IMR-90 (cell line): Measurements from ENCODE around the gene TDRD12.

Experiments used
- BHLHE40 ChIP-seq: fragments of 150-350 bp; IDR thresholded peaks from 2 replicates; pipeline ENCODE4 v1.6.1; 2016; ENCODE audit warnings: mild to moderate bottlenecking, low read depth, low read length
- CHD1 ChIP-seq: IDR thresholded peaks from 2 replicates; pipeline ENCODE4 v1.6.1; 2012; ENCODE audit warnings: low read depth, low read length, improper control_type of control experiment
- CTCF ChIP-seq: conservative IDR thresholded peaks from 2 replicates; pipeline ENCODE4 v1.5.1; 2012; ENCODE audit warnings: mild to moderate bottlenecking, low read depth, low read length, improper control_type of control experiment
- ELK1 ChIP-seq: fragments of 150-350 bp; IDR thresholded peaks from 2 replicates; pipeline ENCODE4 v1.6.1; 2016; ENCODE audit warnings: low read depth, mild to moderate bottlenecking, low read length, moderate library complexity, borderline replicate concordance
- MAZ ChIP-seq: IDR thresholded peaks from 2 replicates; pipeline ENCODE4 v1.6.1; 2012; ENCODE audit warnings: low read depth, mild to moderate bottlenecking, low read length, improper control_type of control experiment, moderate library complexity, borderline replicate concordance
- MXI1 ChIP-seq: IDR thresholded peaks from 2 replicates; pipeline ENCODE4 v1.6.1; 2012; ENCODE audit warnings: low read depth, mild to moderate bottlenecking, low read length, moderate library complexity, borderline replicate concordance
- NFE2L2 ChIP-seq: fragments of 150-350 bp; IDR thresholded peaks from 2 replicates; pipeline ENCODE4 v1.6.1; 2016; ENCODE audit warnings: low read depth, mild to moderate bottlenecking, low read length
- POLR2A ChIP-seq: IDR thresholded peaks from 2 replicates; pipeline ENCODE4 v1.6.1; 2012; ENCODE audit warnings: mild to moderate bottlenecking, low read depth, low read length
- RAD21 ChIP-seq: IDR thresholded peaks from 2 replicates; pipeline ENCODE4 v1.6.1; 2012; ENCODE audit warnings: low read length, improper control_type of control experiment
- RFX5 ChIP-seq: IDR thresholded peaks from 2 replicates; pipeline ENCODE4 v1.8.0; 2012; ENCODE audit warnings: low read depth, mild to moderate bottlenecking, low read length, moderate library complexity
- TF ChIP-seq, protein P1 (sequence below): fragments of 150-350 bp; IDR thresholded peaks from 2 replicates; pipeline ENCODE4 v1.6.1; 2017; ENCODE audit warnings: mild to moderate bottlenecking, antibody characterized with exemption, low read length, low read depth

DNA sequence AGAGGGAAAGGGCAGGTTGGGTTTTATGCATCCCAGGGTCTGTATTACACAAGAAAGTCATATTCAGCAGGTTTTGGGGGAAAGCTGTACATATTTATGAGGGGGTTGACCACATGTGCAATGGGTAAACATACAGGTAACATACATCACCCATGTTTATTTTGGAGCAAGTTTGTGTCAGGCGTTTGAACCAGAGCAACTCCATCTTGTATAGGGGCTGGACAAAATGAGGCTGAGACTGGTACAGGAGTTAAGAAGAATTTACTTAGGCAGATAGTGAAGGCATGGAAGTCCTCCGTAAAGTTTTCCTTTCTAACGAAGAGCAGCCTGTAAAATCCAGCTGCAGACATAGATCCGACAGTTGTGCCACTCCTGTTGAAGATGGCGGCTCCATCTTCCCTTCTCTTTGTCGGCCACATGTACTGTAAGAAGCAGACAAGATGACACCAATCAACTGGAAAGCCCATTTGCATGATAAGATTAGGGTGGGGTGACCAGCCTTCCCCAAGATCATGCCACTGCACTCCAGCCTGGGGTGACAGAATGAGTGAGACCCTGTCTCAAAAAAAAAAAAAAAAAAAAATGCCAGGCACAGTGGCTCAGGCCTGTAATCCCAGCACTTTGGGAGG, 32.6 kb upstream of the TDRD12 start:
- no peak for TF ChIP-seq POLR2A
- TF ChIP-seq CTCF = no peak
- TF ChIP-seq, protein P1, sequence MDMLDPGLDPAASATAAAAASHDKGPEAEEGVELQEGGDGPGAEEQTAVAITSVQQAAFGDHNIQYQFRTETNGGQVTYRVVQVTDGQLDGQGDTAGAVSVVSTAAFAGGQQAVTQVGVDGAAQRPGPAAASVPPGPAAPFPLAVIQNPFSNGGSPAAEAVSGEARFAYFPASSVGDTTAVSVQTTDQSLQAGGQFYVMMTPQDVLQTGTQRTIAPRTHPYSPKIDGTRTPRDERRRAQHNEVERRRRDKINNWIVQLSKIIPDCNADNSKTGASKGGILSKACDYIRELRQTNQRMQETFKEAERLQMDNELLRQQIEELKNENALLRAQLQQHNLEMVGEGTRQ = no peak
- no peak for TF ChIP-seq RAD21
- no peak for TF ChIP-seq CHD1
- TF ChIP-seq BHLHE40 = no peak
- TF ChIP-seq NFE2L2 = no peak
- TF ChIP-seq MXI1 = no peak
- TF ChIP-seq ELK1 = no peak
- no peak for TF ChIP-seq MAZ
- no peak for TF ChIP-seq RFX5
